C1 segment of cervical spinal cord (tissue), 14 donors: ENCODE measurements around the gene CLC.
"Not testable (repeated sequence)": the region's sequence is repeated elsewhere in the genome, so short reads cannot be mapped to it uniquely, and the experiment has no call there.

Experiments
- DNase-seq, 14 donors: peaks; one replicate each; lab custom pipeline; 2025; lab: John Stamatoyannopoulos, UW

CLC gene

GRCh38 chr19:39729594-39729993 is 8.2 kb downstream of the CLC start:
- DNase-seq = no peak

GRCh38 chr19:39728040-39728439 is 9.8 kb downstream of the CLC start:
- no peak for DNase-seq

- no peak for DNase-seq
These were observed 10.6 kb downstream of the CLC start for GRCh38 chr19:39727070-39727800.

- DNase-seq = no peak
These were observed 11.8 kb downstream of the CLC start for GRCh38 chr19:39725995-39726394.

GRCh38 chr19:39720144-39720543 is 17.7 kb downstream of the CLC start:
- DNase-seq = not testable (repeated sequence)

GRCh38 chr19:39710333-39710890 is 27.4 kb downstream of the CLC start:
- DNase-seq = no peak

GRCh38 chr19:39709026-39709872 is 28.6 kb downstream of the CLC start:
- no peak for DNase-seq

GRCh38 chr19:39708594-39708993 is 29.2 kb downstream of the CLC start:
- DNase-seq = no peak

- DNase-seq = no peak
These were observed 32.1 kb downstream of the CLC start for GRCh38 chr19:39705578-39706188.

GRCh38 chr19:39704181-39705044 is 33.4 kb downstream of the CLC start, which contains the start of gene LGALS14:
TSS of gene LGALS14 (plus strand) at chr19:39704481. CDS start at chr19:39704529, 48 bp downstream.
- DNase-seq = no peak

- no peak for DNase-seq
These were observed 36.5 kb downstream of the CLC start for GRCh38 chr19:39701291-39701690.

GRCh38 chr19:39698535-39698934 is 39.3 kb downstream of the CLC start:
- no peak for DNase-seq

- DNase-seq = no peak
These were observed 41.4 kb downstream of the CLC start for GRCh38 chr19:39696387-39696786.

GRCh38 chr19:39695759-39696158 is 42.1 kb downstream of the CLC start:
- DNase-seq = no peak

GRCh38 chr19:39692822-39693221 is 45.0 kb downstream of the CLC start:
- no peak for DNase-seq

- no peak for DNase-seq
These were observed 45.7 kb downstream of the CLC start for GRCh38 chr19:39692166-39692565.

- DNase-seq = not testable (repeated sequence)
These were observed 49.2 kb downstream of the CLC start for GRCh38 chr19:39688637-39689036.

GRCh38 chr19:39686739-39687138 is 51.1 kb downstream of the CLC start:
- DNase-seq = no peak

GRCh38 chr19:39684267-39684666 is 53.6 kb downstream of the CLC start:
- DNase-seq = no peak

GRCh38 chr19:39681416-39681815 is 56.4 kb downstream of the CLC start:
- no peak for DNase-seq
